Keratinocyte (primary cell): Measurements from ENCODE around the gene CTNNA3. TPM values are rescaled to one million over a fixed set of nuclear protein-coding genes. Genes with fewer than 3 reads are reported as not detected.

Experiments
- DNase-seq: peaks from one replicate; pipeline ENCODE4 v3.0.0-alpha.2; 2011; ENCODE audit warnings: low read depth, missing footprints, low spot score
- FAIRE-seq: peaks from 2 replicates; lab custom pipeline; 2011; peaks lifted over from hg19 to GRCh38; lab: Jason Lieb, UNC
- H2AFZ ChIP-seq: 2 replicates; pipeline ENCODE4 v1.6.0; 2012; ENCODE audit warnings: low read length, control low read depth, inconsistent platforms; ENCODE audit not compliant: control insufficient read depth
- H3K27ac ChIP-seq: 2 replicates; pipeline ENCODE4 v1.5.1; 2011; ENCODE audit warnings: low read length; ENCODE audit not compliant: control insufficient read depth, insufficient read depth
- H3K27me3 ChIP-seq: 3 replicates; pipeline ENCODE4 v1.6.0; 2011; ENCODE audit warnings: low read length; ENCODE audit not compliant: control insufficient read depth, insufficient read depth; ENCODE audit errors: extremely low read depth
- H3K36me3 ChIP-seq, 2 experiments: 2 replicates in 1 of 2; 3 replicates in 1 of 2; pipeline ENCODE4 v1.5.1; 2011; ENCODE audit warnings: low read length in 2 of 2, mild to moderate bottlenecking in 1 of 2; ENCODE audit not compliant: control insufficient read depth in 2 of 2, insufficient read depth in 2 of 2; ENCODE audit errors: extremely low read depth in 1 of 2
- H3K4me1 ChIP-seq: 3 replicates; pipeline ENCODE4 v1.5.1; 2011; ENCODE audit warnings: low read length; ENCODE audit not compliant: control insufficient read depth, insufficient read depth; ENCODE audit errors: extremely low read depth
- H3K4me2 ChIP-seq: 3 replicates; pipeline ENCODE4 v1.6.0; 2011; ENCODE audit warnings: low read depth, low read length; ENCODE audit not compliant: control insufficient read depth, insufficient read depth; ENCODE audit errors: extremely low read depth
- H3K4me3 ChIP-seq, 3 experiments: fragments of 200-600 bp in 1 of 3; sonication (generic) in 1 of 3; 2 replicates in 2 of 3; 3 replicates in 1 of 3; pipeline ENCODE4 v1.5.1; 2011 to 2016; ENCODE audit warnings: low read length in 3 of 3, mild to moderate bottlenecking in 3 of 3, control low read depth in 2 of 3, inconsistent platforms in 1 of 3, low read depth in 1 of 3, mixed read lengths in 1 of 3, mixed run types in 1 of 3, moderate library complexity in 1 of 3; ENCODE audit not compliant: control insufficient read depth in 2 of 3, insufficient read depth in 2 of 3; ENCODE audit errors: extremely low read depth in 1 of 3
- H3K79me2 ChIP-seq: 2 replicates; pipeline ENCODE4 v1.6.0; 2012; ENCODE audit warnings: low read length; ENCODE audit not compliant: control insufficient read depth, insufficient read depth
- H3K9ac ChIP-seq: 3 replicates; pipeline ENCODE4 v1.6.0; 2011; ENCODE audit warnings: low read length; ENCODE audit not compliant: control insufficient read depth, insufficient read depth; ENCODE audit errors: extremely low read depth
- H3K9me1 ChIP-seq: 3 replicates; pipeline ENCODE4 v1.6.0; 2011; ENCODE audit warnings: low read length; ENCODE audit not compliant: control insufficient read depth, insufficient read depth; ENCODE audit errors: extremely low read depth
- H3K9me3 ChIP-seq: 2 replicates; pipeline ENCODE4 v1.5.1; 2012; ENCODE audit warnings: low read depth, low read length; ENCODE audit not compliant: control insufficient read depth
- H4K20me1 ChIP-seq: 3 replicates; pipeline ENCODE4 v1.6.0; 2011; ENCODE audit warnings: low read length; ENCODE audit not compliant: control insufficient read depth, insufficient read depth; ENCODE audit errors: extremely low read depth
- CTCF ChIP-seq, 3 experiments: IDR thresholded peaks in 1 of 3; conservative IDR thresholded peaks in 1 of 3; optimal IDR thresholded peaks in 1 of 3; 2 replicates in 2 of 3; 3 replicates in 1 of 3; pipeline versions ENCODE3 to v1.5.1; 2011; ENCODE audit warnings: low read length in 3 of 3, mild to moderate bottlenecking in 3 of 3, moderate library complexity in 2 of 3, control low read depth in 1 of 3, inconsistent platforms in 1 of 3; ENCODE audit not compliant: insufficient read depth in 2 of 3; ENCODE audit errors: extremely low read depth in 1 of 3
- EZH2 ChIP-seq: IDR thresholded peaks from one replicate; pipeline ENCODE4 v1.6.1; 2012; ENCODE audit warnings: inconsistent platforms, mild to moderate bottlenecking, low read length, moderate library complexity
- dilution Hi-C: fragments of 300-500 bp; cut with MboI; formaldehyde crosslinking; loops from one replicate; pipeline ENCODE4 v1.7.0; 2020; ENCODE audit warnings: low sequenced_read_pairs; ENCODE audit not compliant: extremely low pct_ligation_motif_present
- polyA plus RNA-seq, 5 experiments: library from polyadenylated mRNA; depleted of rRNA in 3 of 5; stranded (reverse) in 3 of 5; stranded (forward) in 1 of 5; unstranded in 1 of 5; fragments of >200 nt; gene quantifications; 1 replicate in 1 of 5; 2 replicates in 3 of 5; 3 replicates in 1 of 5; pipeline versions ENCODE4 v1.2.1 to v1.2.3, GENCODE V29; 2011 to 2012; ENCODE audit warnings: missing spikeins in 2 of 5, low read depth in 1 of 5, low replicate concordance in 1 of 5

Gene CTNNA3
- polyA plus RNA-seq, 1 donor (not counting 4 experiments of a cell fraction or from before 2014, with no cell fraction given), result 0.01 TPM

GRCh38 chr10:67648613-67649229, 47.3 kb downstream of the CTNNA3 start:
- Histone ChIP-seq H3K9me1 (no peaks in the 10 kb centered on the region), H3K27ac (no peak overlapping the region), H3K4me2 (no peak overlapping the region), H3K36me3 (no peaks in the 10 kb centered on the region), H3K27me3 (no peaks in the 10 kb centered on the region), H3K9ac (no peak overlapping the region), H3K4me3 (no peak overlapping the region), H3K79me2 (no peaks in the 10 kb centered on the region), H4K20me1 (no peaks in the 10 kb centered on the region), H3K4me1 (no peaks in the 10 kb centered on the region), H3K9me3 (no peaks in the 10 kb centered on the region), H2AFZ (no peak overlapping the region)
- DNase-seq, result no peak
- no peak for FAIRE-seq
- TF ChIP-seq CTCF (optimal IDR thresholded peaks at IDR 0.05 in 1 of 3, IDR thresholded peaks at IDR 0.05 in 1 of 3, conservative IDR thresholded peaks at IDR 0.05 in 1 of 3; ENCODE audit: extremely low read depth in 1 of 3, insufficient read depth in 2 of 3, low read length in 3 of 3), result no peak
- no peak for TF ChIP-seq EZH2
- dilution Hi-C loops, result no loop called here

GRCh38 chr10:67630904-67631303, 65.1 kb downstream of the CTNNA3 start:
- Histone ChIP-seq H3K9ac (no peak overlapping the region), H3K9me3 (no peaks in the 10 kb centered on the region), H3K4me1 (no peaks in the 10 kb centered on the region), H3K27me3 (no peaks in the 10 kb centered on the region), H3K4me3 (no peak overlapping the region), H2AFZ (no peak overlapping the region), H3K36me3 (no peaks in the 10 kb centered on the region), H3K4me2 (no peak overlapping the region), H3K9me1 (no peaks in the 10 kb centered on the region), H4K20me1 (no peaks in the 10 kb centered on the region), H3K27ac (no peak overlapping the region), H3K79me2 (no peaks in the 10 kb centered on the region)
- dilution Hi-C loops, result no loop called here
- FAIRE-seq (no peak), DNase-seq (no peak)
- no peak for TF ChIP-seq CTCF (optimal IDR thresholded peaks at IDR 0.05 in 1 of 3, IDR thresholded peaks at IDR 0.05 in 1 of 3, conservative IDR thresholded peaks at IDR 0.05 in 1 of 3; ENCODE audit: extremely low read depth in 1 of 3, insufficient read depth in 2 of 3, low read length in 3 of 3)
- TF ChIP-seq EZH2, result no peak
